MG63 (cell line): Measurements from ENCODE around the gene GTPBP6. TPM values are rescaled to one million over a fixed set of nuclear protein-coding genes. Genes with fewer than 3 reads are reported as not detected.
"Not testable (repeated sequence)": the region's sequence is repeated elsewhere in the genome, so short reads cannot be mapped to it uniquely, and the experiment has no call there.

Experiments used
- DNase-seq: peaks from one replicate; pipeline ENCODE4 v3.0.0-alpha.2; 2020
- H3K27me3 ChIP-seq: fragments of 250-450 bp; sonication (Bioruptor Pico); 2 replicates; pipeline ENCODE4 v1.5.1; 2020; ENCODE audit warnings: mild to moderate bottlenecking, moderate library complexity
- H3K36me3 ChIP-seq: fragments of 250-450 bp; sonication (Bioruptor Pico); 2 replicates; pipeline ENCODE4 v1.5.1; 2020; ENCODE audit warnings: mild to moderate bottlenecking, moderate library complexity
- H3K4me3 ChIP-seq: fragments of 250-450 bp; sonication (Bioruptor Pico); 2 replicates; pipeline ENCODE4 v1.5.1; 2020; ENCODE audit warnings: mild to moderate bottlenecking, moderate library complexity
- H3K9me3 ChIP-seq: fragments of 250-450 bp; sonication (Bioruptor Pico); 2 replicates; pipeline ENCODE4 v1.5.1; 2020; ENCODE audit warnings: mild to moderate bottlenecking, moderate library complexity
- total RNA-seq: library from RNA; depleted of rRNA; stranded (reverse); fragments of >200 nt; shearing (Covaris generic); gene quantifications from 2 replicates; pipeline ENCODE4 v1.2.3, GENCODE V29; 2014; ENCODE audit warnings: low replicate concordance; rRNA removed

Gene GTPBP6
- total RNA-seq, 1 experiment from 2014 or later = 79.5 TPM

DNA sequence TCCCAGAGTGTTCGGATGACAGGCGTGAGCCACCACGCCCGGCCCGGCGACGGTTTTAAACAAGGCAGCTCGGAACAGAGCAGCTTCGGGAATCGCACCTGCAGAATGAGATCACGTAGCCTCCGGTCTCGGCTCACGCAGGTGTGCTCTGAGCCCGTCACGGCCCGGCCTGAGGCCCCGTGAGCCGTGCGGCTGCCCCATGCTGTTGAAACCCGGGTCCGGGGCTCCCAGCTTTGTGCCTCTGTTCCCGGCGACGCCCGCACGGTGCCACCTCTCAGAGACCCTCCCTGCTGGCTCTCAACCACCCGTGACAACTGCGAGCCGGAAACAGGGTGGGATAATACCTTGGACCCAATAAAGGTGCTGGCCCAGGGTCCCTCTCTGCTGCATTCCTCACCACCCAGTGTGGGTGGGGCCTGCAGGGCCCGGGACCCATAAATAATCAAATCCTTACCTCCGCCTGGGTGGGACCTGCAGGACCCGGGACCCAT, 50.8 kb downstream of the GTPBP6 start:
- H3K9me3 ChIP-seq = no peaks in the 10 kb centered on the region
- H3K4me3 ChIP-seq = no peak overlapping the region
- no peak for DNase-seq

GRCh38 chrX:265502-265901, 53.1 kb downstream of the GTPBP6 start:
- Histone ChIP-seq H3K27me3 (no peaks in the 10 kb centered on the region), H3K4me3 (no peak overlapping the region), H3K36me3 (no peaks in the 10 kb centered on the region), H3K9me3 (no peaks in the 10 kb centered on the region)
- DNase-seq = no peak

More for the DNA sequence above, 50.8 kb downstream of the GTPBP6 start:
- Histone ChIP-seq H3K36me3 (no peaks in the 10 kb centered on the region), H3K27me3 (no peaks in the 10 kb centered on the region)

- Histone ChIP-seq H3K9me3 (no peaks in the 10 kb centered on the region), H3K36me3 (no peaks in the 10 kb centered on the region), H3K27me3 (no peaks in the 10 kb centered on the region), H3K4me3 (no peak overlapping the region)
- no peak for DNase-seq
These were observed 53.8 kb downstream of the GTPBP6 start for GRCh38 chrX:264634-265455.

DNA sequence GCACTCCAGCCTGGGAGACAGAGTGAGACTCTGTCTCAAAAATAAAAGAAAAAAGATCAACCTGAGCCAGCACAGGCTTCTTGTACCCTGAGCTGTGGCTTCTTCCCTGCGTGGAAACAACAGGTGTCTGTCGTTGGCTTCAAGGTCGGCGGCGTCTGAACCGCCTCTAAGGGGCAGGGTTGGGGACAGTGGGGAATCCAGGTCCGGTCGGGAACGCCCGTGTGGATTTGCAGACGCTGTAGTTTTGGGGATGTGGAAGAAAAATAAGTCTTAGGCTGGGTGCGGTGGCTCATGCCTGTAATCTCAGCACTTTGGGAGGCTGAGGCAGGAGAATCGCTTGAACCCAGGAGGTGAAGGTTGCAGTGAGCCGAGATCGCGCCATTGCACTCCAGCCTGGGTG, 54.6 kb downstream of the GTPBP6 start:
- H3K9me3 ChIP-seq, H3K27me3 ChIP-seq, H3K4me3 ChIP-seq, H3K36me3 ChIP-seq, DNase-seq: not testable (repeated sequence)

DNA sequence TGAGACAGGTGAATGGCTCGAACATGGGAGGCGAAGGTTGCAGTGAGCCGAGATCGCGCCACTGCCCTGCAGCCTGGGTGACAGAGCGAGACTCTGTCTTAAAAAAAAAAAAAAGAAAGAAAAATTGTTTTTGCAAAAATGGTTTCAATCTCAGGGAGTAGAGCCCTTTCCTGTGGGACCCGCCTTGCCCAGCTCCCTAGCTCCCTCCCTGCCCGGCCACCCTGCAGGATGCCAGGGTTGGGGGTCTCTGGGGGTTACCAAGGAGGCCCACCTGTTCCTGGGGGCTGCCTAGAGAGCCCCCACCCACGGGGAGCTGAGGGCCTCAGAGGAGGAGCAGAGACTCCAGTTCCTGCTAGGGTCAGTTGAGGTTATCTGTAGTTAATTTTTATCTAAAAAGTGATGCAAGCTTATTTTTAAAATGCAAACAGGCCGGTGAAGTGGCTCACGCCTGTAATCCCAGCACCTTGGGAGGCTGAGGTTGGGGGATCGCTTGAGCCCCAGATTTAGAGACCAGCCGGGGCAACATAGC, 56.2 kb downstream of the GTPBP6 start:
- Histone ChIP-seq H3K4me3 (no peak overlapping the region), H3K36me3 (no peaks in the 10 kb centered on the region), H3K9me3 (no peaks in the 10 kb centered on the region), H3K27me3 (no peaks in the 10 kb centered on the region)
- no peak for DNase-seq

DNA sequence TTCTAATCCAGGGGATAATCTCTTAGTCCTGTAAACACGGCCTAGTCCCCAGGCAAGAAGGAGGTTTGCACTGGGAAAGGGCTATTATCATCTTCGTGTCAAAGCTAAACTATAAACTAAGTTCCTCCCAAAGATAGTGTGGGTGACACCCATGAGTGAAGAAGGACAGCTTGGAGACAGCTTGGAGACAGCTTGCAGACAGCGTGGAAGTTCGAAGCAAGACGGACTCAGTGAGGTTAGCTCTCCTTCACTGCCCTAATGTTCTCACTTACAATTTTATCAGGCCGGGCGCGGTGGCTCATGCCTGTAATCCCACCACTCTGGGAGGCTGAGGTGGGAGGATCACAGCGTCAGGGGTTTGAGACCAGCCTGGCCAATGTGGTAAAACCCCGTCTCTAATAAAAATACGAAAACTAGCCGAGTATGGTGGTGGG, 56.7 kb downstream of the GTPBP6 start:
- no peak overlapping the region for H3K4me3 ChIP-seq
- H3K36me3 ChIP-seq = no peaks in the 10 kb centered on the region
- no peak for DNase-seq
- H3K27me3 ChIP-seq = no peaks in the 10 kb centered on the region
- H3K9me3 ChIP-seq = no peaks in the 10 kb centered on the region

DNA sequence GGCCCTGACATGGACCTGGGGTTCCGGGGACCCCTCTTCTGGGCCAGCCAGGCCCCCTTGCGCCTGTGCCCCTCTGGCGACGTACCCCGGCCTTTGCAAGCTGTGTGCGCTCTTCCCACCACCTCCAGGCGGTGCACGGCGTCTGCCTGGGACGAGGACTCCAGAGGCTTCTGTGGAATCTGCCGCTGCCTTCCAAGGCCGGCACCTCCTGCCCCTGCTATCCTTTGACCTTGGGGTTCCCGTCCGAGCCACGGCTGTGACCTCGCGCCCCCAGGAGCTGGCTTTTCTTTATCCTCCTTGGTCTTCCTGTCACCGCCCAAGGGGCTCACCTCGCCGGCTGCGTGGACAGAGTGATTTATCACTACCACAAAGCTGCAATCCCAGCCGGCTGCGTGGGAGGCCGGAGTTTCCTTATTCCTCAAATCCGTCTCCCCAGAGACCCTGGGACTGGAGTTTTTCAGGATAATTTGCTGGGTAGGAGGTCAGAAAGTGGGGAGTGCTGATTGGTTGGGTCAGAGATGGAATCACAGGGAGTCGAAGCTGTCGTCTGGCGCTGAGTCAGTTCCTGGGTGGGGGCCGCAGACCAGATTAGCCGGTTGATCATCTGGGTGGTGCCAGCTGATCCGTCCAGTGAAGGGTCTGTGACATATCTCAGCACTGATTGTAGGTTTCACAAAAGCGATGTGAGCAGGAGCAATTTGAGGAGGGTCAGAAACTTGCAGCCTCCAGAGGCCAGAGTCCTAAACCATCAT, 57.3 kb downstream of the GTPBP6 start:
- Histone ChIP-seq H3K27me3 (no peaks in the 10 kb centered on the region), H3K36me3 (no peaks in the 10 kb centered on the region), H3K4me3 (no peak overlapping the region), H3K9me3 (no peaks in the 10 kb centered on the region)
- no peak for DNase-seq

DNA sequence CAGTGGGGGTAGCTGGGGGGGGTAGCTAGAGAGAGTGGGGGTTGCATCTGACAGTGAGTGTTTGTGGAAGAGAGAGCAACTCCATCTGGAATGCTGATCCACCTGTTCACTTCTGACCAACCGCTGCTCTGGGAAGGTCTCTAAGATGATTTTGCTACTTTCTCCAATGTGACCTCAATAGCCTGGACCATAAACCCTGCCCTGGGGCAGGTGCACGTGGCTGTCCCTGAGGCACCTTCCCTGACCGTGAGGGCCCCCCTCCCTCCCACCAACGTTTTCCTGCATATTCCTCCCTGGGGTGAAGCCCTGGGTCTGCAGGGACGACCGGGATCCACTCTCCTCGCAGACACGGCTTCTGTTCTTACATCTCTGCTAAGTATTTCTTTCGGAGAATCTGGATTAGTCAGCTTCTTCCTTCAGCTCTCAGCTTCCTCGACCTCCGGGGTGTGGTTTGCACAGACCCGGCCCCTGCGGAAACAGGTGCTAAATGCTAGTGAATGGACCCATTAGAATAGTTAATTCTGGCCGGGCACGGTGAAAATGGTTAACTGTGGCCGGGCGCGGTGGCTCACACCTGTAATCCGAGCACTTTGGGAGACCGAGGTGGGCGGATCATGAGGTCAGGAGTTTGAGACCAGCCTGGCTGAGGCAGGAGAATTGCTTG, 58.8 kb downstream of the GTPBP6 start:
- Histone ChIP-seq H3K27me3 (no peaks in the 10 kb centered on the region), H3K36me3 (no peaks in the 10 kb centered on the region), H3K4me3 (no peak overlapping the region), H3K9me3 (no peaks in the 10 kb centered on the region)
- no peak for DNase-seq

DNA sequence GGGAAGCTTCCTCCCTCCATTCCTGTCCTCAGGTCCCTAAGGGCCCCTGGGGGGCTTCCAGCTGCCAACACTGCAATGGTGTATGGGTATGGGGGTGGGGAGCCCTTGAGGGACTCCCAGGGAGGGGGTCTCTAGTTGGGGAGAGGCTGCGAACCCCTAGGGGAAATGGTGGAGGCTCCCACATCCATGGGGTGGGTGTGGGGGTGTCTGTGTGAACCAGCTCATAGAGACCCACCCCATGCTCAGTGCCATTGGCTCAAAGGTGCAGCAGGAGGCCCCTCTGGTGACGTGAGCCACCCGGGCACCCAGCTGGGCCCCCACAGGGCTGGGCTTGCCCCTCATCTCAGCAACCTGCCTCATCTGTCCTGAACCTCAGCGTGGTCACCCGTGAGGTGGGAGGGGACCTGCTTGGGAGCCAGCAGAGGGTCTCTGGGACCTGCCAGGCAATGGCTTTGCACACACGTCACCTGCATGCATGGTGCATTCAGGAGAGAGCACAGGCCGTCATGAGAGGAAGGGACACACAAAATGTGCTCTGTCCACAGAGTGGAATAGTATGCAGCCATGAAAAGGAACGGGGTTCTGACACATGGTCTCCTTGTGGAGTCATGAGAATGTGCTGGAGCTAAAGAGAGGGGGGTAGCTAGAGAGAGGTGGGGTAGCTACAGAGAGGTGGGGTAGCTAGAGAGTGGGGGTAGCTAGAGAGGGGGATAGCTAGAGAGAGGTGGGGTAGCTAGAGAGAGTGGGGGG, 60.1 kb downstream of the GTPBP6 start:
- no peaks in the 10 kb centered on the region for H3K27me3 ChIP-seq
- no peaks in the 10 kb centered on the region for H3K9me3 ChIP-seq
- no peaks in the 10 kb centered on the region for H3K36me3 ChIP-seq
- no peak for DNase-seq
- no peak overlapping the region for H3K4me3 ChIP-seq

GRCh38 chrX:257681-258289, 60.8 kb downstream of the GTPBP6 start:
- DNase-seq = no peak
- Histone ChIP-seq H3K36me3 (no peaks in the 10 kb centered on the region), H3K9me3 (no peaks in the 10 kb centered on the region), H3K4me3 (no peak overlapping the region), H3K27me3 (no peaks in the 10 kb centered on the region)

DNA sequence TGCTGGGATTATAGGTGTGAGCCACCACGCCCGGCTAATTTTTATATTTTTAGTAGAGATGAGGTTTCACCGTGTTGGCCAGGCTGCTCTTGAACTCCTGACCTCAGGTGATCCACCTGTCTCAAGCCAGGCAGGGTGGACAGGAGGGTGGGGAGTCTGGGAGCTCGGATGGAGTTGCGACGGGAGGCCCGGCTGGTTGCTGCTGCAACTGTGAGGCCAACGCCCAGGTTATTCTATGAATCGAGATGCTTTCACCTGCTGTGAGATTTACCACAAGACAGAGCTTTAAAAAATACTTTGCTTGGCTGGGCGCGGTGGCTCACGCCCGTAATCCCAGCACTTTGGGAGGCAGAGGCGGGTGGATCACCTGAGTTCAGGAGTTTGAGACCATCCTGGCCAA, 61.5 kb downstream of the GTPBP6 start:
- DNase-seq, H3K27me3 ChIP-seq, H3K9me3 ChIP-seq, H3K36me3 ChIP-seq, H3K4me3 ChIP-seq: not testable (repeated sequence)

DNA sequence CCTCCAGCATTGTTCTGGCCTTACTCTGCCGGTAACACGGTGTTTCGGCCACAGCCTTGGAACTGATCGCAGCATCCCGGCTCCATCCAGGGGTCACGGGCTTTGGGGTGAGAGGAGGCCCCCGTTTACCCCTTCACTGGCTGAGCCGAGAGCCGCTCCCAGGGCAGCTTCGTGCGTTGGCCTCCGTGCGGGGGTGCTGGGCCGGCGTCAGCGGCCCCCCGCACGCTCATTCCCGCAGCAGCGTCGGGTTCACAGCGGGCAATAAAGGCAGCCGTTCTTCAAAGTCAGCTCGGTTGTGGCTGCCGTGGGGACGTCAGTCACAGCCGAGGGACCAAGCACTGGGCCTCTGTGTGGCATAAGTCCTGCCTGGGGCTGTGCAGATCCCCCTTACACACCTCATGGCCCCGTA, 62.7 kb downstream of the GTPBP6 start:
- no peaks in the 10 kb centered on the region for H3K36me3 ChIP-seq
- no peak overlapping the region for H3K4me3 ChIP-seq
- H3K9me3 ChIP-seq = no peaks in the 10 kb centered on the region
- DNase-seq = no peak
- H3K27me3 ChIP-seq = no peaks in the 10 kb centered on the region

Other genes starting within 250 kb of the GTPBP6 start
- 8.4 and 13.0 TPM in 2 replicates for gene PLCXD1, start 37.4 kb downstream of the GTPBP6 start, total RNA-seq
- 21.5 and 31.7 TPM in 2 replicates for gene PPP2R3B, start 68.1 kb upstream of the GTPBP6 start, total RNA-seq